Stomach (tissue), 4 donors: ENCODE measurements around the gene WDR37.

Experiments used
- EP300 ChIP-seq: sonication (generic); formaldehyde crosslinking; IDR thresholded peaks from one replicate; pipeline ENCODE4 v1.6.1; 2017; ENCODE audit warnings: antibody characterized with exemption
- POLR2AphosphoS5 ChIP-seq, 3 donors: sonication (generic); formaldehyde crosslinking; IDR thresholded peaks; one replicate each; pipeline ENCODE4 v1.6.1; 2016; ENCODE audit warnings: antibody characterized with exemption in 3 of 3
- TF ChIP-seq, protein P1 (sequence below), 7 experiments: fragments of 450-650 bp in 4 of 7; fragments of 200-600 bp in 3 of 7; sonication (generic) in 3 of 7; IDR thresholded peaks; one replicate each; pipeline ENCODE4 v1.5.1; 2016 to 2019; ENCODE audit warnings: antibody characterized with exemption in 7 of 7, control low read depth in 2 of 7, mild to moderate bottlenecking in 1 of 7

DNA sequence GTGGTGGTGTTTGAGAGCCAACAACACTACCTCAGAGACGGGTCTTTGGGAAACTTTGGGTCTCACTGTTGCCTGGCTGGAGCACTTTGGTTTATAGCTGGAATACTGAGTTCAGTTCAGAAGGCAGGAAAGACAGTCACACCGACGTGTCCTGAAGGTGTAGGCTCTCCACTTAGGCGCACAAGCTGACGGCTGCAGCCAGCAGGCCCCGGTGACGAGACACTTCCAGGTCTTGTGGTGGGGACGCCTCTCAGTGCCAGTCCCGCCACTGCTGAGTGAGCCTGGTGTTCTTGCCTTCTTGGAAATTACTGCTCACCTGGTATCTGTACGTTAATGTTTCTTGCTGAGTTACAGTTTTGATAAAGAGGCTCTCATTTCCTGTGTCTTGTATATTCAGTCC, 74.0 kb downstream of the WDR37 start:
- TF ChIP-seq EP300 (no peak), POLR2AphosphoS5 (IDR thresholded peaks at IDR 0.05) (no peak)
- TF ChIP-seq, protein P1, sequence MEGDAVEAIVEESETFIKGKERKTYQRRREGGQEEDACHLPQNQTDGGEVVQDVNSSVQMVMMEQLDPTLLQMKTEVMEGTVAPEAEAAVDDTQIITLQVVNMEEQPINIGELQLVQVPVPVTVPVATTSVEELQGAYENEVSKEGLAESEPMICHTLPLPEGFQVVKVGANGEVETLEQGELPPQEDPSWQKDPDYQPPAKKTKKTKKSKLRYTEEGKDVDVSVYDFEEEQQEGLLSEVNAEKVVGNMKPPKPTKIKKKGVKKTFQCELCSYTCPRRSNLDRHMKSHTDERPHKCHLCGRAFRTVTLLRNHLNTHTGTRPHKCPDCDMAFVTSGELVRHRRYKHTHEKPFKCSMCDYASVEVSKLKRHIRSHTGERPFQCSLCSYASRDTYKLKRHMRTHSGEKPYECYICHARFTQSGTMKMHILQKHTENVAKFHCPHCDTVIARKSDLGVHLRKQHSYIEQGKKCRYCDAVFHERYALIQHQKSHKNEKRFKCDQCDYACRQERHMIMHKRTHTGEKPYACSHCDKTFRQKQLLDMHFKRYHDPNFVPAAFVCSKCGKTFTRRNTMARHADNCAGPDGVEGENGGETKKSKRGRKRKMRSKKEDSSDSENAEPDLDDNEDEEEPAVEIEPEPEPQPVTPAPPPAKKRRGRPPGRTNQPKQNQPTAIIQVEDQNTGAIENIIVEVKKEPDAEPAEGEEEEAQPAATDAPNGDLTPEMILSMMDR (IDR thresholded peaks at IDR 0.05): no peak
